ENCODE data around the gene PEMT. TPM values are rescaled to one million over a fixed set of nuclear protein-coding genes. Genes with fewer than 3 reads are reported as not detected.

Gene PEMT
- polyA plus RNA-seq, 5 donors: 22.5 to 40.0 (median 28.3) TPM

GRCh38 chr17:17515934-17516930 lies 75.3 kb downstream of the PEMT start:
- DNase-seq: no peak

GRCh38 chr17:17514993-17515933 lies 76.2 kb downstream of the PEMT start:
- DNase-seq: no peak

DNA sequence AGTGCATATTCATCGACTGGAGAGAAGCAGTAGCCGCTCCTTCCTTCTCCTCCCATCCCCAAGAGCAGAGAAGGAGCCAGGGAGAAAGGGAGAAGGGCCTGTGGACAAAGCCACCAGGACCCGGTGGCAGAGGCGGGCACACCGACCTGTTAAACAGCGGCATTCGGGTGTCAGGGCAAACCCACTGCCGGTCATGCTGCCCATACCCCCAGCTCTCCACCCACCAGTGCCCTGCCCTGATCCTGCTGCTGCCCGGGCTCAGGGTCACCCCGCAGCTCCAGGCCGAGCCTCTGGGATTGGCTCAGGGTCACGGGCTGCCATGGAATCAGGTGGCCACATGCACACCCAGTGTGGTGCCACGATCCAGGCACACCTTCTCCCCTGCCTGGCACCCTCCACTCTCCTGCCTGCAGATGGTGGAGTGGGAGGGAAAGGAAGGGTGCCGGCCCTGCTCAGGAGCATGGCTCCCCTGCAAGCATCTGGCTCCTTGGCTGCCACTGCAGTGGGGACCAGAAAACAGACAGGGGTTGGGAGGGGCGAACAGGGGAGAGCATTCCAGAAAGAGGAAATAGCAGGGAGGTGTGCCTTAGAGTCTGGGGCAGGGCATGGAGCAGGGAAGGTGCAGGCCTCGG lies 77.0 kb downstream of the PEMT start:
- no peak for DNase-seq

GRCh38 chr17:17513626-17514025 lies 77.9 kb downstream of the PEMT start:
- DNase-seq: no peak

GRCh38 chr17:17512866-17513265 lies 78.6 kb downstream of the PEMT start:
- DNase-seq: no peak

- DNase-seq: no peak
These were observed 79.3 kb downstream of the PEMT start for GRCh38 chr17:17511881-17512858.

- no peak for DNase-seq
These were observed 80.2 kb downstream of the PEMT start for GRCh38 chr17:17511293-17511741.

- no peak for DNase-seq
These were observed 80.8 kb downstream of the PEMT start for GRCh38 chr17:17510456-17511292.

DNA sequence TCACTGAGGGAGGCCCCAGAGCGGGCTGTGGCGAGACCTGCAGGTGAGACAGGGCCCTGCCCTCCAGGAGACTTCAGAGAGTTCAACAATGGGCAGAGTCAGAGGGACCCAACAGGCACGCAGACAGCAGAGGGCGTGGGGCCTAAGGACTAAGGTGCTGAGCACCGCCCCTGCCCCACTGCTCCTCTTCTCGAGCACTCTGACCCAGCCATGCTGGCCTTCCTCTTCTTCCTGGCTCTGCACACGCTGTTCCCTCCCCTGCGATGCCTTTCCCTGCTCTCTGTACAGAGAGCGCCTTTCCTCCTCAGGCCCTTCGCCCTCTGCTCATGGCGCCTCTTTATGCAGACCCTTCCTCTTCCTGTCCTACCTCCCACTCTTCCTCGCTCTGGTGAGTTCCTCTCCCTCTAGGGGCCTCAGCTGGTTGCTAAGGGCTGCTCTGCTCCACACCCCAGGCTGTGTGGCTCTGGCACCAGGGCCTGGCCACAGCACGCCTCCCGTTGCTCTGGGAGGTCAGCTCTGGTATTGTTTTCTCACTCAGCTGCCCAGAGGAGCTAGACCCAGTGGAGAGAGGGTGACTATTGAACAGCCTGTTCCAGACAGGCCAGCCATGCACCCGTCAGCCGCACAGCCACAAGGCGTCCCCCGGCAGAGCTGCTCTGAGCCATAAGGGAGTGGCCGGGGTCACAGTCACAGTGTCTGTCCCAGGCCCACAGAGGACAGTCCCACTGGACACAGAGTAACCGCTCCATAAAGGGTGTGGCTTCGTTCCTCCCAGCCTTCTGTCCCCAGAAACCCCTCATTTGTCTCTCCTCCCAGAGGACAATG lies 81.7 kb downstream of the PEMT start:
- DNase-seq: no peak

DNA sequence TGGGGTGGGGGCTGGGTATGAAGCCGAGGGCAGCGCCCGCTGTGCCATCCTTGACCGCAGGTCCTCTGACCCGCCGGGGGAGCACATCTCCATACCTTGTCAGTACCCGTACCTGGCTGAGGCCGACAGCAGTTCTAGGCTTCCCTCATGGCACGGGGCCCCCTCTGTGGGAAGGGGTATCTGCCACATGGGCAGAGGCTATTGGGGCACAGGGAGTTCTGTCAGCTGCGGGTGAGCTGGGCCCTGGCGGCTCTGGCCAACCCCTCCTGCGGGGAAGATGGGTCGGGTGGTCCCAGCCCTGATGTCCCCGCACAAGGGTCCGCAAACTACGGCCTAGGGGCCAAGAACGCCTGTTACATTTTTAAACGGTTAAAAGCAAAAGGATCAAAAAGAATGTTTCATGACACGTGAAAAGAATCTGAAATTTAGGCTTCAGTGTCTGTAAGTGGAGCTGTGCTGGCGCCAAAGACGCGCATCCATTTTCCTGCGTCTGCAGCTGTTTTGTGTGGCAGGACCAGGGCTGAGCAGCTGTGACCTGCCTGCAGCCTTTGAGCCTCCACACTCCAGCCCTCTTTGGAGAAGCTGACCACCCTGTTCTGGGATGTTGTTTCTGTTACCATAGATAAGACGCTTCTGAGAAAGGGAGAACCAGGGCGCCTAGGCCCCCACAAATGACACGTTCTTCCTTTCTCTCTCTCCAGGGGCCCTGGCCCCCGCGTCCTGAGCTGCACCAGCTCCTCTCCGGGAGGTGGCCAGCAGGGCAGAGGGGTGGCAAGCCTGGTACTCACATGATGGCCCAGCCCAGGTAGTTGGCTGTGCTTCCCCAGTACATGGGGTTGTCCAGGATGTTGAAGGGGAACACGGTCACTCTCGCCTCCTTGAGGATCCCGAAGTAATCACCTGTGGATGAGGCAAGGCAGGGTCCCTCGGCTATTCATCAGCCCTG lies 82.6 kb downstream of the PEMT start:
- no peak for DNase-seq

DNA sequence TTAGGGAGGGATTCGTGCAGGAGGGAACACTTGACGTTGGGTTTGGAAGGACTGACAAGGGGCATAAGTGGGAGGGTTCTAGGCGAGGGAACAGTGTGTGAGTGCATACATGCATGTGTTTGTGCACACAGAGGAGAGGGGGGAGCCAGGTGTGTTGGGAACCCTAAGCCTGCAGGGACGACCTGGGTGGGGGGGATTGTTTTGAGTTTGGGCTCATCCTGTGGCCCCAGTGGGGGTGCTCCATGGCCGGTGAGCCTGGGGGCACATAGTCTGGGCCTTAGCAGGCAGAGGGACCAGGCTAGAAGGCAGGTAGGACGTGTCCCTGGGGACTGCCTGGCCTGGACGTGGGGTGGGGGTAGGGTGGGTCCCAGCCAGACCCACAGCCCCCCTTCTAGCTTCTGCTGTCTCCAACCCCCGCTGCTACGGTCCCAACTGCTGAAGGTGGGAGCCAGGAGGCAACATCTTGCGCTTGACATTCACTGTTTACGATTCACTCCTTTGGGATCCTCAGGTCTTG lies 83.4 kb downstream of the PEMT start:
- DNase-seq: no peak

GRCh38 chr17:17507465-17508011 lies 84.0 kb downstream of the PEMT start:
- no peak for DNase-seq

GRCh38 chr17:17506893-17507464 lies 84.5 kb downstream of the PEMT start:
- peak in 1 of 2 donors; percentile 16 for DNase-seq

DNA sequence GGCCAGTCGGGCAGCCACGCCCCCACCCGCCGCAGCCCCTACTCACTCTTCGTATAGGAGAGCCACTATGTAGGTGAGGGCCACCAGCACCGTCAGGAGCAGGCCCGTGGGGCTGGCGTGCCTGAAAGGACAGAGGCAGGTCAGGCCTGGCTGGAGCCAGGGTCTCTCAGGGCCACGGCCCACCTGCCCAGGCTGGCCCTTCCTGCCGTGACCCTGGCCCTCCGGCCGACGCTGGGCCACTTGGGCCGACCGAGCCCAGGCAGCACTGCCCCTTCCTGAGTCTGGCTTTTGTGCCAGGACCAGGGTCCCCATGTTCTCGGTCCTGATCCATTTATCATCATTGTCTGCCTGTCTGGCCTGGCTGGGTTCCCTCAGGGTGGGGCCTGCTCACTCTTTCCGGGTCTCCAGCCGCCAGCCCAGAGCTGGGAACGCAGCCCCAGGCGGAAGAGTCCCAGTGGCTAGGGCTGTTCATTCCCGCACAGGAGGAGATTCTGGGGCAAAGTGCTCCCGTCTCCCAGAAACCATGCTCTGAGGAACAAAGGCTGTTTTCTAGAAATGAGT lies 85.2 kb downstream of the PEMT start:
- DNase-seq: no peak

DNA sequence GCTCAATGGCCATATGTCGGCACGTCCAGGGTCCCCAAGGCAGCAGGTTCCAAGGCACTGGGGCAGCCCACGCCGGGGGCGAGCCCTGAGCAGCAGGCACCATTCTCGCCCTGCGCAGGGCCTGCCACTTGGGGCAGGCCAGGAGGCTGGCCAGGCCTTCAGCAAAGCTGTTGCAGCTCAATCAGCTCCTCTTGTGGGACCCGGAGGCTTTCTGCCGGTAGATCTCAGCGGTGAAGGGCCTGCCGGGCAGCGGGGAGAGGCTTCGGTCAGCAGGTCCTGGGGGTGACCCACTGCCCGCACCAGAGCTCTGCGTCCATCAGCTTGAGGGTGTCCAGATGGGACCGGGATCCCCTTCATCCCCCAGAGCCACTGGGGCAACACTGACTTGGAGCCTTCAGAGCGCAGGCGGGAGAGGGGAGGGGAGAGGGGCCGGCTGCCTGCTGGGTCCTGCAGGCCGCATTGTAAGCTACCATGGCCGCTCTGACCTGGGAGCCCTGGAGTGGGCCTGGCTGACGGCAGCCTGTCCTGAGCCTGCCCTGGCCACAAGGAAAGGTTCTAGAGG lies 85.8 kb downstream of the PEMT start:
- no peak for DNase-seq

- no peak for DNase-seq
These were observed 86.4 kb downstream of the PEMT start for GRCh38 chr17:17505151-17505550.
